Stimulated activated CD4-positive, alpha-beta T cell treated with anti-CD3 and anti-CD28 coated beads, Interleukin-15, amount 100 ng/mL, for 1 hour (primary cell): Measurements from ENCODE around the gene DLG3.

Experiments used
- DNase-seq, 2 donors: peaks; one replicate each; pipeline ENCODE4 v3.0.0-alpha.2; 2020; ENCODE audit warnings: low read depth in 1 of 2, low spot score in 1 of 2

DLG3 gene

GRCh38 chrX:70476166-70476933 lies 31.7 kb downstream of the DLG3 start:
- no peak for DNase-seq

DNA sequence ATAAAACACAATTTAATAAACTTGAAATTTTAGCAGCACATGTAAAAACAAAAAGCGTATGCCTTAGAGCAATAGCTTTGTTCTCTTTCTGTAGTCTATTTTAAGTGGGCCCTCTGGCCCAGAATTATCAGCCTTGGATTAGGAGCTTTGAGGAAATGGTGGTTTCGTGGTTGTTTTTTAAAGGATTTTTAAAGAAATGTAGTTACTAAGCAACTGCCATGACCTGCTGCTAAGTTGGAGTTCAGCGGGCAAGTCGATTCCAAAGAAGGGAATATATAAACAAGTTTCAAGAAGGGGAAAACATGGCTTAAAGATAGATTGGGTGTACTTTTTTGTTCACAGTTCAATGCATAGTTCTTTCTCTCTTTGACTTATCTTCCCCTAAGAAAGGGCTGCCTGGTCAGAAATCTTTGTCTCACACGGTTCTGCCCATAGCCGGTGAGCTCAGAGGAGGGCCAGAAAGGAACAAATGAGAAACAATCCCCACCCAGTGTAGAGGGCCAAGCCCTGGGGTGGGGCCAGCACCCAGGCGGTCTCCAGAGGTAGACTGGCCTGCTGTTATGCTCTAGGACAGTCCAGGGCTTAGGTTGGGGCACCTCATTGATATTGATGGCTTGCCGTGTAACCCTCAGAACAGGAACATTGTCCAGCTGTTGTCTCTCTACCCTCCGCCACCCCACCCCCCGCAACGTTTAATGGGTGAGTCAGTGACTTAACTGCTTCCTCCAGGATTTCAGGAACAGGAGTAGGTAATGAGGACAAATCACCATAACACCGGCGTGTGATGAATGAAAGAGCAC lies 32.5 kb downstream of the DLG3 start:
- DNase-seq: no peak

- DNase-seq: no peak
These were observed 33.1 kb downstream of the DLG3 start for GRCh38 chrX:70477734-70478075.

GRCh38 chrX:70478526-70479245 lies 34.1 kb downstream of the DLG3 start:
- no peak for DNase-seq

- no peak for DNase-seq
These were observed 34.7 kb downstream of the DLG3 start for GRCh38 chrX:70479247-70479921.

- no peak for DNase-seq
These were observed 35.5 kb downstream of the DLG3 start for GRCh38 chrX:70479922-70480659.

- DNase-seq: no peak
These were observed 36.0 kb downstream of the DLG3 start for GRCh38 chrX:70480660-70481018.

DNA sequence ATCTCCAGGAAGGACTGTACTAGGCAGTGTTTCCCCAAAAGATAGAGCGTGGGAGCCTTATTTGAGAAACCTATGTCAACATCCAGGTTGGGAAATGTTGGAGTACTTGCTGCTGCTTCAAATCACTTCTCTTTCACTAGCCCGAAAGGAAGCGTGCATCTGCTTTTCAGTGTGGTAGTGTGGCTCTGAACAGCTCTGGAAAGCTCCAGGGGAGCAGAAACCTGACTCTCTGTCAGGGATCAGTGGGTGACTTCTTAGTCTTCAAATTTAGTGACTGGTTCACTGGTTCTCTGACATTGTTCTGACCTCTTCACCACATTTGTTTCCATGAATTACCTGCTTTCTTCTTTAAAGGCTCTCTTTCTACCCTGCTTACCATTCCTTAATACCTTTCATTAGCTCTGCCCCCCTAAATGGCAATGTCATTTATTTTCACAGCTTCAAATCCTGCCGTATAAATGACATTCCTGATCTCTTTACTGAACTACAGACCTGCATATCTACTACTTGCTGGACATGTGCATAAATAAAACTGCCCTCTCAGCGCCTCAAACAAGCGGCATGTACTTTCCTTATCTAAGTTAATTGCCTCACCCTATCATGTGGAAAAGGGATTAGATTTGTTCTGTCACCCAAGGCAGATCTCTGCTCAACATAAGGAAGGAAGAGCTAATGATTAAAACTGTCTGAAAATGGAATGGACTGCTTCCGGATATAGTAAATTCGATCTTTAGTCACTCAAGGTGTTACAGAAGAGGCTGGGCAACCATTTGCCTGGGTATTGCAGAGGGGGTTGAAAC lies 37.0 kb downstream of the DLG3 start:
- no peak for DNase-seq

- DNase-seq: no peak
These were observed 37.7 kb downstream of the DLG3 start for GRCh38 chrX:70482300-70482699.

DNA sequence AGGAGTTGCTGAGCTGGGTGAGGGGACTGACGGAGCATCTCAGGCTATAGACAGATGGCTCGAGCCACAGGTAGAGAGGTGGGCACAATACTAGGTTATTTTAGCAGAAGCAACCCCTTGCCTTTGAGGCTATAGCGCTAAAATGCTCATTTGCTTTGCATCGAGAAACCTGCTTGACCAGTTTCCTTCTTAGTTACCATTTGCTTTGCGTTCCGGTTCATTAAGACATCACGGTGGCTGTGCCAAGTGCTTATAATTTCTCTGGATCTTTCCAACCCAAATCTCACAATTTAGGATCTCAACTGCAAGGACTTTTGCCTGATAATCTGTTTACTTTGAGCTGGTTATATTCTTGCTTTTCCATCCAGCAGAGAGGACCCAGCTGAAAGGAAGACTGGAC lies 40.8 kb downstream of the DLG3 start:
- no peak for DNase-seq

GRCh38 chrX:70488856-70489255 lies 44.2 kb downstream of the DLG3 start:
- no peak for DNase-seq

- no peak for DNase-seq
These were observed 49.8 kb downstream of the DLG3 start for GRCh38 chrX:70494441-70494840.

DNA sequence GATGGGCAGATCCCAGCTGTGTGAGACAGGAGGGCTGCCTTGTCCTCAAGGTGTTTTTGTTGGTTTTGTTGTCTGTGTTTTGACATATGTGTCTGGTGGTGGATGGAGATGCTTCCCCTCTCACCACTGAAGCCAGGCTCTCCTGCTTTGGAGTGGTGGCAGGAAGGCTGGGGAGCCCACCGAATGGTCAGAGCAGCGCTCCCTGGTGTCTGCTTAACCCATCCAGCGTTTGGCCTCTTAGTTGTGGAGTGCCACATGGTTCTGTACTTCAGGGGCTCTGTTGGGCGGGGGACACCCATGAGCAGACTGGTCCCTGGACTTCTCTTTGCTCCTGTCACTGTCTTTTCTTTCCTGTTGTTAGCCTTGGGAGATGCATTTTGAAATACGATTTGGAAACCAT lies 51.9 kb downstream of the DLG3 start:
- DNase-seq: no peak

DNA sequence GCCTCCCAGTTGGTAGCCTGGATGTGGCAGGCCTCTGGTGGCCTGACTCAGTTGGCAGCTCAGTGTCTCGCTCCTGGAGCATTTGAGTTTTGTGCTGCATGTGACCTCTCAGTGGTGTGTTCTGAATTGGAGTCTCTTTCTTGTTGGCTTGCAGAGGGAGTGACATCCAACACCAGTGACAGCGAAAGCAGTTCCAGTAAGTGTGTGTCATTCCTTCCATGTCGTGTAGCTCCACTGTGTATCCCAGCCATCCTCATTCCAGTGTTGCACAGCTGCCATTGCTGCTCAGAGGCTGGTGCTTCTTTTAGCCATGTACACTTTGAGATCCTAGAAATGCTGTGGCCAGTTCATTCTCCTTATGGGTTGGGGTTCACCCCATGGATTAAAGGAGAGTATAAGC lies 52.4 kb downstream of the DLG3 start:
- DNase-seq: no peak

- no peak for DNase-seq
These were observed 53.5 kb downstream of the DLG3 start for GRCh38 chrX:70498129-70498528.

DNA sequence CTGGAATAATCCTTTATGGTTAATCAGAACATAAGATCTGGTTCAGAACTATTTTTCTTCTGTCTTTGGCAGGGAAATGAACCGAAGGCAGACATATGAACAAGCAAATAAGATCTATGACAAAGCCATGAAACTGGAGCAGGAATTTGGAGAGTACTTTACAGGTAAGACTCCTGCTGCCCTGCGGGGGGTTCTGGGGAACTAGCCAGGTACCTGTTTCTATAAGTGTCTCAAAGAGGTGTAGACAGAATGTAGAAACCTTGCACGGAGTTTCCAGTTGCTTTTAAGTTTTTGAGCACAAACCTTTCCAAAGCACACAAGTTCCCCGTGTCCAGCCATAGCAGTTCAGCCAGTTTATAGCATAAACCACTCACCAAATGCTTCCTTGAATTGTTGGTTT lies 56.2 kb downstream of the DLG3 start:
- no peak for DNase-seq

DNA sequence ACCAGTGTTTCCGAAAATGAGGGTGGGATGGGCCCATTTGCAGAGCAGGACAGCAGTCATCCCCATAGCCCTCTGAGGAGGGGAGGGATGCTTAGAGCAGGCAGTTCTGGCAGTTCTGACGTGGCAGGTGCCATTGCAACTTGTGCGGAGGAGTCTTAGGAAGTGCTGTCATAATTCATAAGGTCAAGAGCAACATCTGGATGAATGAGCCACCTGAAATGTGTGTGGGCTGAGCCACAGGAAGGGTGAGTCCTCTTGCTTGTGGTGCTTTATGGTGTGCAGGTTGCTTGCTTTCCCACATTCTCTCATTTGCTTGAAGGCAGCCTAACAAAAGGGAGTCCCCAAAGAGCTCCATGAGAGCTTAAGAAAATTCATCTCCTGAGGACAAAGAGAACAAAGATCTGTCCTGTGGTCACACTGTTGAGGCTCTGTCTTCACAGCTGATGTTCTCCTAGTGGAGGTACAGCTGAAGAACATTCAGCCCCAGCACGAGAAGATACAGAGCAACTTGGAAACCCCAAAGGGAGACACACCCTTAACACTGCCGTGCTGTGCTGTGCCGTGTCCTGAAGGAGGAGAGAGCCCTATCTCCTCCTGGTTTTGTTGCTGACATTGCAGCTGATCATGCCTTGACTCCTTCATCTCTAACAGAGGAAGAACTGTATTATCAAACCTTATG lies 60.3 kb downstream of the DLG3 start:
- no peak for DNase-seq

- no peak for DNase-seq
These were observed 60.8 kb downstream of the DLG3 start for GRCh38 chrX:70505451-70505841.

- no peak for DNase-seq
These were observed 63.8 kb downstream of the DLG3 start for GRCh38 chrX:70508296-70508911.
